ENCODE measurements around the gene LAX1. TPM values are rescaled to one million over a fixed set of nuclear protein-coding genes. Genes with fewer than 3 reads are reported as not detected.

Gene LAX1
- 1 to 10 TPM in 2 of 3 donors, under 1 TPM in 1; 0.88 to 2.7 (median 2.0) TPM for total RNA-seq

GRCh38 chr1:203765029-203765837 is at the start of gene LAX1:
TSS of gene LAX1 (plus strand) at chr1:203765183. CDS start at chr1:203765566, 383 bp downstream.
- Histone ChIP-seq H3K27ac (peak within 1 kb of the TSS; percentile 23 to 25), H3K4me3 (peak within 1 kb of the TSS in 2 of 3 donors; percentile 20 to 22), H3K4me1 (no peaks in the 10 kb centered on the region), H3K27me3 (no peaks in the 10 kb centered on the region), H3K9me3 (no peaks in the 10 kb centered on the region), H3K36me3 (no peaks in the 10 kb centered on the region)
- TF ChIP-seq, protein P1, sequence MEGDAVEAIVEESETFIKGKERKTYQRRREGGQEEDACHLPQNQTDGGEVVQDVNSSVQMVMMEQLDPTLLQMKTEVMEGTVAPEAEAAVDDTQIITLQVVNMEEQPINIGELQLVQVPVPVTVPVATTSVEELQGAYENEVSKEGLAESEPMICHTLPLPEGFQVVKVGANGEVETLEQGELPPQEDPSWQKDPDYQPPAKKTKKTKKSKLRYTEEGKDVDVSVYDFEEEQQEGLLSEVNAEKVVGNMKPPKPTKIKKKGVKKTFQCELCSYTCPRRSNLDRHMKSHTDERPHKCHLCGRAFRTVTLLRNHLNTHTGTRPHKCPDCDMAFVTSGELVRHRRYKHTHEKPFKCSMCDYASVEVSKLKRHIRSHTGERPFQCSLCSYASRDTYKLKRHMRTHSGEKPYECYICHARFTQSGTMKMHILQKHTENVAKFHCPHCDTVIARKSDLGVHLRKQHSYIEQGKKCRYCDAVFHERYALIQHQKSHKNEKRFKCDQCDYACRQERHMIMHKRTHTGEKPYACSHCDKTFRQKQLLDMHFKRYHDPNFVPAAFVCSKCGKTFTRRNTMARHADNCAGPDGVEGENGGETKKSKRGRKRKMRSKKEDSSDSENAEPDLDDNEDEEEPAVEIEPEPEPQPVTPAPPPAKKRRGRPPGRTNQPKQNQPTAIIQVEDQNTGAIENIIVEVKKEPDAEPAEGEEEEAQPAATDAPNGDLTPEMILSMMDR (IDR thresholded peaks at IDR 0.05): no peak
- TF ChIP-seq POLR2AphosphoS5 (IDR thresholded peaks at IDR 0.05): no peak
- TF ChIP-seq POLR2A (IDR thresholded peaks at IDR 0.05): no peak
- intact Hi-C loops (cut with DNase I; ENCODE audit: low total_unique reads): no loop called here
- no peak for DNase-seq (ENCODE audit: low spot score in 2 of 2)

GRCh38 chr1:203717120-203717519 is 47.9 kb upstream of the LAX1 start:
- TF ChIP-seq, protein P1 (IDR thresholded peaks at IDR 0.05): no peak
- no peak for TF ChIP-seq POLR2AphosphoS5 (IDR thresholded peaks at IDR 0.05)
- H3K4me3 ChIP-seq: no peak overlapping the region
- H3K36me3 ChIP-seq: no peaks in the 10 kb centered on the region
- DNase-seq (ENCODE audit: low spot score in 2 of 2): no peak
- H3K4me1 ChIP-seq: no peaks in the 10 kb centered on the region
- H3K27me3 ChIP-seq: no peaks in the 10 kb centered on the region
- H3K27ac ChIP-seq: no peak overlapping the region
- H3K9me3 ChIP-seq: no peaks in the 10 kb centered on the region
- intact Hi-C loops (cut with DNase I; ENCODE audit: low total_unique reads): no loop called here

DNA sequence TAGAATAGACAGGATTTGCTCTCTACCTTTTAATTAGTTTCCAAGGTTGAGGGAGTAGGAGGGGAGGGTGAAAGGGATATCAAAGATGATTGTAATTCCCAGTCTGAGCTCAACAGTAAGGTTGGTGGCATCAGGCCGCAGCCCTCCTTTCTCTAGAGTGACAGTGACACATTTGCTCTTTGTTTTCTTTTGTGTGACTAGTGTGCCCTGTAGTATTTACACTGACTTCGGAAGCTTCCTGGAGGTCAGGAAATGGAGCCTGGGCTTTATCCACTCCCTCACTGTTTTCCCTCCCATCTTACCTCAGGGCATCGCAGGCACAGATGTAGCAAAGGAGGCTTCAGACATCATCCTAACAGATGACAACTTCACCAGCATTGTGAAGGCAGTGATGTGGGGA is 44.7 kb upstream of the LAX1 start:
- DNase-seq (ENCODE audit: low spot score in 2 of 2): no peak
- no peak for TF ChIP-seq POLR2A (IDR thresholded peaks at IDR 0.05)
- no peak for TF ChIP-seq POLR2AphosphoS5 (IDR thresholded peaks at IDR 0.05)
- TF ChIP-seq, protein P1 (IDR thresholded peaks at IDR 0.05): no peak
- Histone ChIP-seq H3K27ac (no peak overlapping the region), H3K4me1 (no peaks in the 10 kb centered on the region), H3K9me3 (no peaks in the 10 kb centered on the region), H3K27me3 (no peaks in the 10 kb centered on the region), H3K36me3 (no peaks in the 10 kb centered on the region), H3K4me3 (no peak overlapping the region)
- intact Hi-C loops (cut with DNase I; ENCODE audit: low total_unique reads): no loop called here

DNA sequence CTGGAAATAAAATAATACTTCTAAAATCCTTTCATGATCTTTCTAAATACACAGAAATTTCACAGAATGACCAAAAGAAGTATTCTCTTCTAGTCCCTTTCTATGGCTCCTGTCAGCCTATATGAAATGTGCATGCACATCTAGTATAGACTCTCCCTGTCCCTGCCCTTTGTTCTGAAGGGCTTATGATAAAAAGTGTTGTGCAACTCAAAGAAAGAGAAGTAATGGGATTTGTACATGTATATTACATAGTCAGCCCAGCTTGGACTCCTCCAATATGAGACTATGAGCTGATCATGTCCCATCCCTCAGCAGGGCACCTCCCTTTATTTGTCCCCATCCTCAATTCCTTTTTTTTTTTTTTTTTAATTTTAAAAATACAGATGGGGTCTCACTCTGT is 42.1 kb upstream of the LAX1 start:
- Histone ChIP-seq H3K4me1 (no peaks in the 10 kb centered on the region), H3K36me3 (no peaks in the 10 kb centered on the region), H3K4me3 (no peak overlapping the region), H3K9me3 (no peaks in the 10 kb centered on the region), H3K27ac (no peak overlapping the region), H3K27me3 (no peaks in the 10 kb centered on the region)
- DNase-seq (ENCODE audit: low spot score in 2 of 2): no peak
- intact Hi-C loops (cut with DNase I; ENCODE audit: low total_unique reads): no loop called here
- TF ChIP-seq POLR2AphosphoS5 (IDR thresholded peaks at IDR 0.05): no peak
- no peak for TF ChIP-seq POLR2A (IDR thresholded peaks at IDR 0.05)
- TF ChIP-seq, protein P1 (IDR thresholded peaks at IDR 0.05): no peak

DNA sequence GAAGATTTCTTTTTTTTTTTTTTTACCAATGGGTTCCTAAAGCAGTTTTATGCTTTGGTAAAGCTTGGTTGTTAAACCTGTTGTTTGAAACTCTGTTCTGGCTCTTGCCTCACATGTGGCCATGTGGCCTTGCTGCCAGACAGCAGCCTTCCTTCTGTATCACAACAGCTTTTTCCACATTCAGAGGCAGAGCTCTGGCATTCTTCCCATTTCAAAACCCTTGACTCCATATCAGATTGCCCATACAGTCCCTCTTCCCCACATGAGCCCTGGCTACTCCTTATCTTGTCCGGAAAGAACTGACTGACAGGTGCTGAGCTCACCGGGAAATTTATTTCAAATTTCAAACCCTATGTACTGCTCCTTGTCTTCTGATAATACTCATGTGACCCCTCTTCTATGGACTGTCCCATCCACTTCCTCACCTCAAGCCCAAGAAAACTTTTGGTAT is 38.5 kb upstream of the LAX1 start:
- no peaks in the 10 kb centered on the region for H3K36me3 ChIP-seq
- H3K9me3 ChIP-seq: no peaks in the 10 kb centered on the region
- no peak overlapping the region for H3K4me3 ChIP-seq
- no peaks in the 10 kb centered on the region for H3K4me1 ChIP-seq
- no peak overlapping the region for H3K27ac ChIP-seq
- TF ChIP-seq POLR2AphosphoS5 (IDR thresholded peaks at IDR 0.05): no peak
- TF ChIP-seq, protein P1 (IDR thresholded peaks at IDR 0.05): no peak
- TF ChIP-seq POLR2A (IDR thresholded peaks at IDR 0.05): no peak
- intact Hi-C loops (cut with DNase I; ENCODE audit: low total_unique reads): no loop called here
- no peak for DNase-seq (ENCODE audit: low spot score in 2 of 2)
- no peaks in the 10 kb centered on the region for H3K27me3 ChIP-seq
